ENCODE data around the gene EEFSEC. TPM values are rescaled to one million over a fixed set of nuclear protein-coding genes. Genes with fewer than 3 reads are reported as not detected.

EEFSEC gene
- total RNA-seq, 4 donors from 2014 or later: 11.7 to 23.0 (median 14.9) TPM

DNA sequence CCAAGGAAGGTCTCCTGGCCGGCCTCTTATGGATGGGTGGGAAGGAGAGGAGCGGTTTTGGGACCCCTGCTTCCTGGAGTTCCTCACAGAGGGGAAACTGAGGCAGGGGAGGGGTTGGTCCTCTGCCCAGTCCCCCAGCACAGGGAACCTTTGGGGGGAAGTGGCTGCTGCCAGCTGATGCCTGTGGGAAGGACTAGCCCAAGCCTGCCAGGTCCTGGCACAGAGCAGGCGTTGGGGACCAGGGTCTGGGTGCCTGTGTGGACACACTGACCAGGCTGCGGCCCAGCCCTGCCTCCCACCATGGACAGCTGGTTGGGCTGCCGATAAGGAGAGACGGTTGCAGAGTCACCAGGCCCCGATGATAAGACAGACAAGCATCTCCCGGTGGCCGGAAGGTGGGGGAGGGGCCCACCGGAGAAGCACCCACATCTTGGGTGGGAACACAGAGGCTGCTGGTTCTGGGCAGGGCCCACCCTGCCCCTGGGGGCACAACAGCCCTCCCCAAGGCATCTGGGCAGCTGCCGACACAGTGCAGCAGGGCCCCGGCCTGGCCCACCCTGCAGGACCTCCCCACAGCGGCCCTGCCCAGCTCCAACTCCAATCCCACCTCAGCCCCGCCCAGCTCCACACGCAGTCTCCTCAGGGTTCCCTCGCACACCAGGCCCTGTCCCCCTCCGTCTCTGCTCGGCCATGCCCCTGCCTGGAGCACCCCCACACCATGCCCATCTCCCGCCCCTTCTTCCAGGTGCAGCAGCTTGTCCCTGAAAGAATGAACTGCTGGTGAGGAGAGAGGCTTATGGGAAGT lies 262.7 kb downstream of the EEFSEC start:
- ATAC-seq (ENCODE audit: low FRiP score) (no peak), DNase-seq (ENCODE audit: low spot score) (no peak)
- TF ChIP-seq CTCF (IDR thresholded peaks at IDR 0.05): no peak

GRCh38 chr3:128416578-128417211 lies 263.4 kb downstream of the EEFSEC start:
- no peak for ATAC-seq (ENCODE audit: low FRiP score)

DNA sequence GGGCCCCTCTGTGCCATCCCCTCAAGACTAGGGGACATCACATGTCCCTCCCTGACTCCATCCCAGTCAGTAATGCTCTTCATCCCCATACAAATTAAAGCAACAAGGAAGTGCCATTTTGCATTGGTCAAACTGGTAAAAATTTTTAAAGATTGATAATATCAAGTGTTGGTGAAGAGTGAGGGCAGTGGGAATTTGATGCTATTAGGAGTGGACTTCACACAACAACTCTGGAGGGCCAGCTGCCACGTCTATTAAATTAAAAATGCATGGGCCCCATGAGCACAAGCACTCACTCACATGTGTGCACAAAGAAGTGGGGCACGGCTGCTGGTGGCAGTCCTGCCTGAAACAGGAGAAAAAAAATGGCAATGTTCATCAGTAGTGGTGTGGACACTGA lies 265.6 kb downstream of the EEFSEC start:
- ATAC-seq (ENCODE audit: low FRiP score): no peak
- TF ChIP-seq CTCF (IDR thresholded peaks at IDR 0.05): no peak
- DNase-seq (ENCODE audit: low spot score): no peak

More at GRCh38 chr3:128416578-128417211, 263.4 kb downstream of the EEFSEC start:
- no peak for TF ChIP-seq CTCF (IDR thresholded peaks at IDR 0.05)
- no peak for DNase-seq (ENCODE audit: low spot score)

DNA sequence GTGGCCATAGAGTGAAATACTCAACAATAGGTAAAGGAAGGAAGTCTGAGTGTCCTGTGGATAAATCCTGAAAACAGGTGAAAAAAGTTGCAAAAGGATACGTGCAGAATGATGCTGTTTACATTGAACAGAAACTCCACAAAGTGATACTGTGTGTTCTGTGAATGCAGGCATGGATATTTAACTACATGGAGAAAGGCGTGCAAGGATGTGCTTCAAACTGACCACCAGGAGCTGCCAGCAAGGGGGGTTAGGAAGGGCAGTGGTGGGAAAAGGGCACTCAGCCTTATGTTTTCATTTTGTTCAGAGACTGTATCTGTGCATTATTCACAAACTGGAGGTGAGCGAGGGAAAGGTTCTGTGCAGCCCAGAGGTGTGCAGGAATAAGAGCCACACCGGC lies 266.0 kb downstream of the EEFSEC start:
- DNase-seq (ENCODE audit: low spot score) (no peak), ATAC-seq (ENCODE audit: low FRiP score) (no peak)
- TF ChIP-seq CTCF (IDR thresholded peaks at IDR 0.05): no peak

DNA sequence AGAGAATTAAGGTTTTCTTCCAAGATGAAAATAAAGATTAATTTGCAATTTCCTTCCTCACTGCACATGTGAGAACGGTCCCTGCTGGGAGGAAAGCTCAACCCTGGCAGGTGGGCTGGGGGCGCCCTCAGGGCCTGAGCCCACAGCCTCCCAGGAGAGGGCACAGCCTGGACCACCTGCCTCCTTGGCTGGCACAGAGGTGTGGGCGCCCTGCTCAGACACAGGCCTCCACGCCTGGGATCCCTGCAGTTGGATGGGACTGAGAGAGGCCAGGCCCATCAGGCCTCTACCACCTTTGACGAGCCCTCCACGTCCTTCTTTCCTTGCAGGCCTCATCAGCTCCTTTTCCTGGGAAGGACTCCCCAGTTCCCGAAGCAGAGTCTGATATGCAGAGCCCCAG lies 267.0 kb downstream of the EEFSEC start:
- TF ChIP-seq CTCF (IDR thresholded peaks at IDR 0.05): no peak
- no peak for ATAC-seq (ENCODE audit: low FRiP score)
- DNase-seq (ENCODE audit: low spot score): no peak

DNA sequence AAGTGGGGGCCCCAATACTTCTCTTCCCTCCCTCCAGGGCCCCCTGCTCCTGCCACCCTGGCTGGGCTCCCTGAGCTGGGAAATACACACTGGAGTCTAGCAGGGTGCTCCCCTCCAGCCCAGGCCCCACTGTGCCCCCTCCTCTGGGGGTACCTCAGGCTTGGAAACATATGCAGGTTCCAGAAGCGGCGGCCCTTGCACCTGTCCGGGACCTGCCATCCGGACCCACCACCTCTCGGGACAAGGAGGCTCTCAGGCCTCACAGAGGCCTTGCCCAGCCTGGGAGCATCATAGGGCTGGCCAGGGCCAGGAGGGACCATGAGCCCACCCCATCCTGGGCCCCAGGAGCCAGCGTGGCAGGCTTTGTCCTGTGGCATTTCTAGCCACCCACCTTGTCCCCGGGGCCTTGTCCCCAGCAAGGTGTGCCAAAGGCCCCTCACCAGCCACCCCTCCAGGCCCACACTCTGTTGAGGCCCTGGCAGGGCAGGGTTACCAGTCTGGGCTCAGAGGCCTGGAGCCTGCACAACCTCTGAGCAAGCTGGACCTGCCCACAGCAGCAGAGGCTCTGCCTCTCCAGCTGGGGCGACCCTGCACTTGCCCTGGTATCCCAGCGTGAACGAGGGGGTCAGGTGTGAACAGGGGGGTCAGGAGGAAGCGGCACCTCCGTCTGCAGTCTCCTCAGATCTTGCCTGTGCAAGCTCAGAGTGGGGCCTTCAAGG lies 267.6 kb downstream of the EEFSEC start:
- ATAC-seq (ENCODE audit: low FRiP score) (no peak), DNase-seq (ENCODE audit: low spot score) (no peak)
- no peak for TF ChIP-seq CTCF (IDR thresholded peaks at IDR 0.05)
